ENCODE data around the gene FBXO22. TPM values are rescaled to one million over a fixed set of nuclear protein-coding genes. Genes with fewer than 3 reads are reported as not detected.
"Not testable (repeated sequence)": the region's sequence is repeated elsewhere in the genome, so short reads cannot be mapped to it uniquely, and the experiment has no call there.

The FBXO22 gene
- total and polyA plus RNA-seq, 4 experiments from 2014 or later = 13.8 to 30.1 (median 24.0) TPM

DNA sequence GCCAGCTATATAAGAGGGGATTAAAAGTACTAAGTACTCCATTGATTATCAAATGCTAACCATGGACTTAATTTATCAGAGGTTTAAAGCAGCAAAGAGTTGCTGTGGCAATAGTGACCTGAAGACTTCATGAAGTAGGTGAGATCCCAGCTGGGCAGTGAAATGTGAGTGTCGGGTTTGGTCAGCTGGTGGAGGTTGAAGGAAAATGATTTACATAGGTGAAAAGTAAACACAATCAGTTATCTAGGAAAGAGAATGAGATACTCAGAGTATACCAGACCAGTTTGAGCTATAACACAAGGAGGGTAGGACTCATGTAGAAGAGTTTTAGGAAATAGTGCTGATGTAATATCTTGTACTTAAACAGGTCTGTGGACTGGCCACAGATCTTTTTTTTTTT, 16.5 kb upstream of the FBXO22 start:
- intact Hi-C loops (cut with micrococcal nuclease) = no loop called here
- Histone ChIP-seq H3K4me3 (ENCODE audit: low read length in 2 of 2) (no peak overlapping the region), H3K36me3 (ENCODE audit: insufficient read depth, low read length) (peaks cover 16% of the 10 kb centered on the region), H3K27me3 (ENCODE audit: insufficient read depth, low read length) (no peaks in the 10 kb centered on the region), H3K9me3 (ENCODE audit: control insufficient read depth in 1 of 2, low read length in 2 of 2) (no peaks in the 10 kb centered on the region), H3K27ac (ENCODE audit: low read depth, low read length) (no peak overlapping the region), H3K4me1 (ENCODE audit: insufficient read depth, low read length) (no peaks in the 10 kb centered on the region)
- H3K4me1 Mint-ChIP-seq = peaks cover 1 to 6% (median 4%) of the 10 kb centered on the region in 4 donors
- no peak for DNase-seq
- H3K36me3 Mint-ChIP-seq = peaks cover 24 to 63% of the 10 kb centered on the region in 2 donors
- H3K9me3 Mint-ChIP-seq = peaks cover 0 to 4% (median 0%) of the 10 kb centered on the region in 8 donors
- peak overlapping the region in 2 of 7 donors; percentile 14 to 61 for H3K27ac Mint-ChIP-seq
- CTCF ChIA-PET (ENCODE audit: partially characterized antibody) = no interaction called here
- POLR2A ChIA-PET (ENCODE audit: partially characterized antibody) = no interaction called here
- H3K4me3 Mint-ChIP-seq = no peak overlapping the region
- no peaks in the 10 kb centered on the region for H3K27me3 Mint-ChIP-seq

DNA sequence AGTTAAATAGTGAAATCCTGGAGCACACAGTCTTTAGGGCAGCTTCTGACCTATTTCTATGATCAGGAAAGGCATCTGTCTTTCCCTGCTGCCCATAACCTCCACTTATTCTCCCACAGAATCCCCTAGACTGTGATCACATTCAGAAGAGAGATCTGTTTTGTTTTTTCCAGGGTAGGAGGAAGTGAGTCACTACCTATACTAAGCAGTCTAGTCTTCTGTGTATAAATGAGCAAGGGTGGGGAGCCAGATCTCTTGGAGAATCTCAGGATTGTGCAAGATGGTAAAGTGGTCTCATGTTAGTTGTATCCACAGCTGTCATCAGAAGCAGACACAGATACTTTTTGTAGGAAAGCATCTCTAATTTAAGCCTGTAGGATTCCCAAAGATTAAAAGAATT, 11.8 kb upstream of the FBXO22 start:
- no peaks in the 10 kb centered on the region for H3K27me3 ChIP-seq (ENCODE audit: insufficient read depth, low read length)
- no peak overlapping the region for H3K4me3 ChIP-seq (ENCODE audit: low read length in 2 of 2)
- DNase-seq = no peak
- H3K36me3 ChIP-seq (ENCODE audit: insufficient read depth, low read length) = peaks cover 7% of the 10 kb centered on the region
- H3K27ac ChIP-seq (ENCODE audit: low read depth, low read length) = no peak overlapping the region
- Mint-ChIP-seq H3K27me3 (no peaks in the 10 kb centered on the region), H3K9me3 (peaks cover 0 to 4% (median 0%) of the 10 kb centered on the region in 8 donors), H3K27ac (peak overlapping the region in 1 of 7 donors; percentile 40), H3K4me3 (no peak overlapping the region), H3K4me1 (peaks cover 0 to 6% (median 4%) of the 10 kb centered on the region in 4 donors), H3K36me3 (peaks cover 26 to 66% of the 10 kb centered on the region in 2 donors)
- ChIA-PET CTCF (ENCODE audit: partially characterized antibody) (no interaction called here), POLR2A (ENCODE audit: partially characterized antibody) (no interaction called here)
- H3K4me1 ChIP-seq (ENCODE audit: insufficient read depth, low read length) = no peaks in the 10 kb centered on the region
- no peaks in the 10 kb centered on the region for H3K9me3 ChIP-seq (ENCODE audit: control insufficient read depth in 1 of 2, low read length in 2 of 2)
- intact Hi-C loops (cut with micrococcal nuclease) = no loop called here

DNA sequence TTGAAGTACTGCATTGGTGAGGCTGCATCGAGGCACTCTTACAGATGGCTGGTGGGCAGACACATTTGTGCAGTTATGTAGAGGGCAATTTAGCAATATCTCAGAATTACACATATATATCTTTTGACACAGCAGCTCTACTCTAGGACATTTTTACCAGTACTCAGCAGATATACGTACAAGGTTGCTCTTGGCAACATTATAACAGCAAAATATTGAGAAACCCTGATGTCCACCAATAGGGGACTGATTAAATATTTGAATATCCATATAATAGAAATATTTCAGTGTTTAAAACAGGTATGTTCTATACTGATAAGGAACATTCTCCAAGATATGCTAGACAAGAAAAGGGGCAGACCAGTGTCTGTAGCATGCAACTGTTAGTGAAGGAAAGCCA, 7.9 kb upstream of the FBXO22 start:
- DNase-seq = no peak
- no peaks in the 10 kb centered on the region for H3K27me3 ChIP-seq (ENCODE audit: insufficient read depth, low read length)
- H3K9me3 ChIP-seq (ENCODE audit: control insufficient read depth in 1 of 2, low read length in 2 of 2) = no peaks in the 10 kb centered on the region
- Mint-ChIP-seq H3K27ac (peak overlapping the region in 5 of 7 donors; percentile 6 to 79 (median 44)), H3K4me1 (peaks cover under 1 to 4% (median 3%) of the 10 kb centered on the region in 4 donors), H3K4me3 (no peak overlapping the region), H3K9me3 (no peaks in the 10 kb centered on the region), H3K27me3 (no peaks in the 10 kb centered on the region), H3K36me3 (peaks cover 16 to 48% of the 10 kb centered on the region in 2 donors)
- POLR2A ChIA-PET (ENCODE audit: partially characterized antibody) = no interaction called here
- CTCF ChIA-PET (ENCODE audit: partially characterized antibody) = no interaction called here
- peaks cover 3% of the 10 kb centered on the region for H3K4me1 ChIP-seq (ENCODE audit: insufficient read depth, low read length)
- intact Hi-C loops (cut with micrococcal nuclease) = no loop called here
- H3K4me3 ChIP-seq (ENCODE audit: low read length in 2 of 2) = no peak overlapping the region
- no peaks in the 10 kb centered on the region for H3K36me3 ChIP-seq (ENCODE audit: insufficient read depth, low read length)
- H3K27ac ChIP-seq (ENCODE audit: low read depth, low read length) = no peak overlapping the region

DNA sequence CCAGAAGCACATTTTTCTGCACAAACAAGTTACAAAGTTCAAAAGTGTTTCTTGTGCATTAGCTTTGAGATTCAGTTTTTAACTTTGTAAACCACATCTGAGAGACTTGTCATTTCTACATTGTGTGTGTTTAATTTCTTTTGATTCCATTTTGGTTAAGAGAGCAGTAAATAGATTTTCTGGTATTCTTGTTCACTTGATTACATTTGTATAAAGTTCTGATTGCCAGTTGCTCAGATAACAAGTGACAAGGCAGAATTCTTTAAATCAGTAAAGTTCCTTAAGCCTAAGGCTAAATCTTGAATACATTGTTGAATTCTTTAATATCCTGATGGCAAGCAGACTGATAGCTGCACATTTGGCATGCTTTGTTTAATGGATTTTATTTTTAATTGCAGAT, 3.1 kb upstream of the FBXO22 start:
- ChIA-PET CTCF (ENCODE audit: partially characterized antibody) (no interaction called here), POLR2A (ENCODE audit: partially characterized antibody) (no interaction called here)
- Histone ChIP-seq H3K4me1 (ENCODE audit: insufficient read depth, low read length) (peaks cover 28% of the 10 kb centered on the region), H3K36me3 (ENCODE audit: insufficient read depth, low read length) (no peaks in the 10 kb centered on the region), H3K4me3 (ENCODE audit: low read length in 2 of 2) (no peak overlapping the region), H3K27me3 (ENCODE audit: insufficient read depth, low read length) (no peaks in the 10 kb centered on the region), H3K27ac (ENCODE audit: low read depth, low read length) (no peak overlapping the region), H3K9me3 (ENCODE audit: control insufficient read depth in 1 of 2, low read length in 2 of 2) (no peaks in the 10 kb centered on the region)
- H3K27me3 Mint-ChIP-seq = no peaks in the 10 kb centered on the region
- peaks cover 16 to 45% (median 33%) of the 10 kb centered on the region in 4 donors for H3K4me1 Mint-ChIP-seq
- peak overlapping the region in 1 of 8 donors; percentile 60 for H3K4me3 Mint-ChIP-seq
- DNase-seq = no peak
- intact Hi-C loops (cut with micrococcal nuclease) = loop anchor here (10.0 kb wide), 2 partner anchors 166 to 876 kb away; partner anchors contain the start of gene PPCDC
- peak overlapping the region in 2 of 7 donors; percentile 40 to 41 for H3K27ac Mint-ChIP-seq
- peaks cover 3 to 37% of the 10 kb centered on the region in 2 donors for H3K36me3 Mint-ChIP-seq
- H3K9me3 Mint-ChIP-seq = peaks cover 0 to 3% (median 0%) of the 10 kb centered on the region in 8 donors

DNA sequence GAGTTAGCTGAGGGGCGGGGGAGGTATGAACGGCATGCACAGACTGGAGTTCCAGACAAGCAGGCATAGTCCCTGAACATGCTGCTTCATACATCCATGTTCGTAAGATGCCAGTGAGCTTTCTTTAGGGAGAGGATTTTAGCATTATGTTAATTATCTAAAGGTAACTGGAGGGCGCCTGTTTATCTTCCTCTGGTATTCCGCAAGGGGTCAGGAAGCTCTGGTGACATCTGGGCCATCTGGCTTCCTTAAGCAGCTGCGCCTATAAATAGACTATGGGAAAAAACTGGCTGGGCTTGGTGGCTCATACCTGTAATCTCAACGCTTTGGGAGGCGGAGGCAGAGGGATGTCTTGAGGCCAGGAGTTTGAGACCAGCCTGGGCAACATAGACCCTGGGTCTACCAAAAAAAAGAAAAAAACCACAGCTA, 1.5 kb upstream of the FBXO22 start:
- no peaks in the 10 kb centered on the region for H3K36me3 ChIP-seq (ENCODE audit: insufficient read depth, low read length)
- H3K9me3 ChIP-seq (ENCODE audit: control insufficient read depth in 1 of 2, low read length in 2 of 2) = no peaks in the 10 kb centered on the region
- peak overlapping the region; percentile 50 to 99 (median 58) for H3K4me3 Mint-ChIP-seq
- DNase-seq = no peak
- H3K27ac Mint-ChIP-seq = peak overlapping the region; percentile 42 to 83 (median 70)
- peaks cover 19 to 55% (median 37%) of the 10 kb centered on the region in 4 donors for H3K4me1 Mint-ChIP-seq
- H3K36me3 Mint-ChIP-seq = peaks cover 3 to 34% of the 10 kb centered on the region in 2 donors
- no peaks in the 10 kb centered on the region for H3K27me3 Mint-ChIP-seq
- peaks cover 31% of the 10 kb centered on the region for H3K4me1 ChIP-seq (ENCODE audit: insufficient read depth, low read length)
- H3K27me3 ChIP-seq (ENCODE audit: insufficient read depth, low read length) = no peaks in the 10 kb centered on the region
- ChIA-PET POLR2A (ENCODE audit: partially characterized antibody) (interaction anchor here (1.1 to 3.3 kb wide), 2 partner anchors 60 to 452 kb away, joined by 3 to 30 read pairs; partner anchors contain the start of gene UBE2Q2), CTCF (ENCODE audit: partially characterized antibody) (no interaction called here)
- H3K27ac ChIP-seq (ENCODE audit: low read depth, low read length) = no peak overlapping the region
- no peak overlapping the region for H3K4me3 ChIP-seq (ENCODE audit: low read length in 2 of 2)
- peaks cover 0 to 3% (median 0%) of the 10 kb centered on the region in 8 donors for H3K9me3 Mint-ChIP-seq
- intact Hi-C loops (cut with micrococcal nuclease) = loop anchor here (10.0 kb wide), 2 partner anchors 167 to 877 kb away; partner anchors contain the start of gene PPCDC

DNA sequence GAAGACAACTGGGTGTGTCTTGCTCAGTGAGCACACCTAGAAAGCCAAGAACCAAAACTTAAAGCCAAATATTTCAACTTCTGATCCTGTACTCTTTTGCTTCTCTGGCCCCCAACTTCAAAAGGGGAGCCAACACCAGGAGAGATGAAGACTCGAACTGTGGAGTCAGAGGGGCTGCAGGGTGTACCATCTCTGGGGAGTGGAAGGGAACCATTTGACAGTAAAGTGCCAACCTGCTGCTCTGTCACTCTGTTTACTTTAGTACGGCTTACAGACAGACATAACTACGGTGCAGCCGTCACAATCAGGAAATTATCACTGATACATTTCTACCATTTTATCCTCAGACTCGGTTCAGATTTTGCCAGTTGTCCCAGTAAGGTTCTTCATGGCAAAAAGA, 1.6 kb downstream of the FBXO22 start:
- Mint-ChIP-seq H3K36me3 (peaks cover 17 to 36% of the 10 kb centered on the region in 2 donors), H3K4me1 (peaks cover 29 to 69% (median 51%) of the 10 kb centered on the region in 4 donors), H3K4me3 (peak overlapping the region; percentile 63 to 99 (median 96)), H3K27ac (peak overlapping the region; percentile 25 to 78 (median 60)), H3K27me3 (no peaks in the 10 kb centered on the region), H3K9me3 (peaks cover 0 to 3% (median 0%) of the 10 kb centered on the region in 8 donors)
- ChIA-PET POLR2A (ENCODE audit: partially characterized antibody) (interaction anchor here (0.6 to 3.3 kb wide), 3 partner anchors 39 to 1052 kb away, joined by 3 to 30 read pairs (median 3); partner anchors contain the start of gene UBE2Q2), CTCF (ENCODE audit: partially characterized antibody) (no interaction called here)
- Histone ChIP-seq H3K36me3 (ENCODE audit: insufficient read depth, low read length) (no peaks in the 10 kb centered on the region), H3K4me3 (ENCODE audit: low read length in 2 of 2) (no peak overlapping the region), H3K9me3 (ENCODE audit: control insufficient read depth in 1 of 2, low read length in 2 of 2) (no peaks in the 10 kb centered on the region), H3K4me1 (ENCODE audit: insufficient read depth, low read length) (peaks cover 31% of the 10 kb centered on the region), H3K27me3 (ENCODE audit: insufficient read depth, low read length) (no peaks in the 10 kb centered on the region), H3K27ac (ENCODE audit: low read depth, low read length) (no peak overlapping the region)
- no peak for DNase-seq
- intact Hi-C loops (cut with micrococcal nuclease) = loop anchor here (10.0 kb wide), 2 partner anchors 170 to 880 kb away; partner anchors contain the start of gene PPCDC

DNA sequence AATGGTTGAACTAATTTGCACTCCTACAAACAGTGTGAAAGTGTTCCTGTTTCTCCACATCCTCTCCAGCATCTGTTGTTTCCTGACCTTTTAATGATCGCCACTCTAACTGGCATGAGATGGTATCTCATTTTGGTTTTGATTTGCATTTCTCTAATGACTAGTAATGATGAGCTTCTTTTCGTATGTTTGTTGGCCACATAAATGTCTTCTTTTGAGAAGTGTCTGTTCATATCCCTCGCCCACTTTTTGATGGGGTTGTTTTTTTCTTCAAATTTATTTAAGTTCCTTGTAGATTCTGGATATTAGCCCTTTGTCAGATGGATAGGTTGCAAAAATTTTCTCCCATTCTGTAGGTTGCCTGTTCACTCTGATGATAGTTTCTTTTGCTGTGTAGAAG, 6.7 kb downstream of the FBXO22 start:
- peak overlapping the region in 2 of 8 donors; percentile 4 to 22 for H3K4me3 Mint-ChIP-seq
- H3K4me3 ChIP-seq (ENCODE audit: low read length in 2 of 2); DNase-seq; H3K36me3 ChIP-seq (ENCODE audit: insufficient read depth, low read length); CTCF ChIA-PET (ENCODE audit: partially characterized antibody); H3K9me3 Mint-ChIP-seq; H3K27ac ChIP-seq (ENCODE audit: low read depth, low read length); intact Hi-C loops (cut with micrococcal nuclease); H3K9me3 ChIP-seq (ENCODE audit: control insufficient read depth in 1 of 2, low read length in 2 of 2); H3K27me3 Mint-ChIP-seq; H3K27ac Mint-ChIP-seq; H3K27me3 ChIP-seq (ENCODE audit: insufficient read depth, low read length); POLR2A ChIA-PET (ENCODE audit: partially characterized antibody); H3K4me1 ChIP-seq (ENCODE audit: insufficient read depth, low read length): not testable (repeated sequence)
- H3K36me3 Mint-ChIP-seq = peaks cover 53 to 65% of the 10 kb centered on the region in 2 donors
- H3K4me1 Mint-ChIP-seq = peaks cover 27 to 52% (median 40%) of the 10 kb centered on the region in 4 donors
